ENCODE measurements around the gene SCNM1. TPM values are rescaled to one million over a fixed set of nuclear protein-coding genes. Genes with fewer than 3 reads are reported as not detected.

Gene SCNM1
- polyA plus RNA-seq, 1 donor (not counting 4 experiments of a cell fraction or from before 2014, with no cell fraction given) = 26.2 TPM

DNA sequence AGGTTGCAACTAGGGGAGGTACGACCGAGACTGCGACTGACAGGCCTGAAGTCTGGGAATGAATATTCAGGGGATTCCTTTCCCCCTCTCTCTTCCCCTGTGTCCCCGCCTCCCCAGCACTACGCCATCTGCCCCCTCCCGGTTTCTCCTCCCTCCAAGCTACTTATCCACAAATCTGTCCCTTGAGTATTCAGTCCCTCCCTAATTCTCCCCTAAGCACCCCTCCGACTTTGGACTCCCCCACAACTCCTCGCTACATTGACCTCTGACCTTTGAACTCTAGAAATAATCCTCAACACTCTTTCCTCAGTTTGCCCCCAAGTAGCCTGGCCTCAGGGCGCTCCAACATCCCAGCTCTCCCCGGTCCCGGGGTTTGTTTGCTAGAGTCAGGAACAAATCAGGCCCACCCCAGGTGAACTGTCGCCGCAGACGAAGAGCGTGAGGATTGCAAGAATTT lies 635 bp upstream of the SCNM1 start:
- peak overlapping the region; percentile 65 to 94 (median 68) for H3K4me3 ChIP-seq (ENCODE audit: control insufficient read depth in 2 of 3, extremely low read depth in 1 of 3, insufficient read depth in 2 of 3, low read depth in 1 of 3, low read length in 3 of 3)
- peaks cover 3 to 15% of the 10 kb centered on the region in 2 experiments for H3K36me3 ChIP-seq (ENCODE audit: control insufficient read depth in 2 of 2, extremely low read depth in 1 of 2, insufficient read depth in 2 of 2, low read length in 2 of 2)
- peak overlapping the region; percentile 88 for H2AFZ ChIP-seq (ENCODE audit: control insufficient read depth, low read length)
- DNase-seq (ENCODE audit: low read depth, low spot score) (no peak), FAIRE-seq (peak; percentile 52)
- H4K20me1 ChIP-seq (ENCODE audit: control insufficient read depth, extremely low read depth, insufficient read depth, low read length) = no peaks in the 10 kb centered on the region
- H3K9ac ChIP-seq (ENCODE audit: control insufficient read depth, extremely low read depth, insufficient read depth, low read length) = peak overlapping the region; percentile 88
- peak overlapping the region; percentile 96 for H3K4me2 ChIP-seq (ENCODE audit: control insufficient read depth, extremely low read depth, insufficient read depth, low read depth, low read length)
- TF ChIP-seq EZH2 (IDR thresholded peaks at IDR 0.05; ENCODE audit: low read length) (no peak), CTCF (optimal IDR thresholded peaks at IDR 0.05 in 1 of 3, IDR thresholded peaks at IDR 0.05 in 1 of 3, conservative IDR thresholded peaks at IDR 0.05 in 1 of 3; ENCODE audit: extremely low read depth in 1 of 3, insufficient read depth in 2 of 3, low read length in 3 of 3) (no peak)
- no peaks in the 10 kb centered on the region for H3K27me3 ChIP-seq (ENCODE audit: control insufficient read depth, extremely low read depth, insufficient read depth, low read length)
- H3K4me1 ChIP-seq (ENCODE audit: control insufficient read depth, extremely low read depth, insufficient read depth, low read length) = peaks cover 12% of the 10 kb centered on the region
- dilution Hi-C loops (cut with MboI; ENCODE audit: extremely low pct_ligation_motif_present, low sequenced_read_pairs) = no loop called here
- H3K27ac ChIP-seq (ENCODE audit: control insufficient read depth, insufficient read depth, low read length) = peak overlapping the region; percentile 55
- H3K9me3 ChIP-seq (ENCODE audit: control insufficient read depth, low read depth, low read length) = no peaks in the 10 kb centered on the region
- peaks cover 2% of the 10 kb centered on the region for H3K9me1 ChIP-seq (ENCODE audit: control insufficient read depth, extremely low read depth, insufficient read depth, low read length)
- H3K79me2 ChIP-seq (ENCODE audit: control insufficient read depth, insufficient read depth, low read length) = peaks cover 18% of the 10 kb centered on the region

DNA sequence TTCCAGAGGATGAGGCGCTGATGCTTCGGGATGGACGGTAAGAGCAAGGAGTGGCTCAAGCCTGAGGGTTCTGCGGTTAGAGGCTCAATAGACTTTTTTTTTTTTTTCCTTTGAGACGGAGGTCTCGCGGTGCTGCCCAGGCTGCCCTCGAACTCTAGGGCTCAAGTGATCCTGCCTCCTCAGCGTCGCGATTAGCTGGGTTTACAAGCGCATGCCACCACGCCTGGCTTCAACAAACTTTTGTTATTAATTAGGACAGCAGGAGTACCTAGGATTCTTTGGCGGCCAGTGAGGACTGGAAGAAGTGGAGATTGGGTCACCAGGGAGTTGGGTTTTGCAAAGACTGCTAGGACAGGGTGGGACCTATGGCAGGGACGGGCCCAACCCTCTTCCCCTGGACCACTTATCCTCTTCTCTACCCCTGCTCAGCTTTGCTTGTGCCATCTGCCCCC lies 587 bp downstream of the SCNM1 start:
- Histone ChIP-seq H3K9ac (ENCODE audit: control insufficient read depth, extremely low read depth, insufficient read depth, low read length) (peak overlapping the region; percentile 88), H3K9me3 (ENCODE audit: control insufficient read depth, low read depth, low read length) (no peaks in the 10 kb centered on the region), H3K4me2 (ENCODE audit: control insufficient read depth, extremely low read depth, insufficient read depth, low read depth, low read length) (peak overlapping the region; percentile 91), H3K4me1 (ENCODE audit: control insufficient read depth, extremely low read depth, insufficient read depth, low read length) (peaks cover 12% of the 10 kb centered on the region), H3K27ac (ENCODE audit: control insufficient read depth, insufficient read depth, low read length) (peak overlapping the region; percentile 83), H3K4me3 (ENCODE audit: control insufficient read depth in 2 of 3, extremely low read depth in 1 of 3, insufficient read depth in 2 of 3, low read depth in 1 of 3, low read length in 3 of 3) (peak overlapping the region; percentile 65 to 94 (median 68)), H4K20me1 (ENCODE audit: control insufficient read depth, extremely low read depth, insufficient read depth, low read length) (no peaks in the 10 kb centered on the region), H3K79me2 (ENCODE audit: control insufficient read depth, insufficient read depth, low read length) (peaks cover 18% of the 10 kb centered on the region), H3K36me3 (ENCODE audit: control insufficient read depth in 2 of 2, extremely low read depth in 1 of 2, insufficient read depth in 2 of 2, low read length in 2 of 2) (peaks cover 3 to 14% of the 10 kb centered on the region in 2 experiments), H2AFZ (ENCODE audit: control insufficient read depth, low read length) (peak overlapping the region; percentile 82), H3K9me1 (ENCODE audit: control insufficient read depth, extremely low read depth, insufficient read depth, low read length) (peaks cover 2% of the 10 kb centered on the region), H3K27me3 (ENCODE audit: control insufficient read depth, extremely low read depth, insufficient read depth, low read length) (no peaks in the 10 kb centered on the region)
- FAIRE-seq (no peak), DNase-seq (ENCODE audit: low read depth, low spot score) (no peak)
- dilution Hi-C loops (cut with MboI; ENCODE audit: extremely low pct_ligation_motif_present, low sequenced_read_pairs) = no loop called here
- TF ChIP-seq CTCF (optimal IDR thresholded peaks at IDR 0.05 in 1 of 3, IDR thresholded peaks at IDR 0.05 in 1 of 3, conservative IDR thresholded peaks at IDR 0.05 in 1 of 3; ENCODE audit: extremely low read depth in 1 of 3, insufficient read depth in 2 of 3, low read length in 3 of 3) = no peak
- no peak for TF ChIP-seq EZH2 (IDR thresholded peaks at IDR 0.05; ENCODE audit: low read length)
